GM12873 (cell line): Measurements from ENCODE around the gene TUBGCP2.

ENCODE experiments used
- CTCF ChIP-seq: IDR thresholded peaks from 2 replicates; pipeline ENCODE4 v1.5.1; 2012; ENCODE audit warnings: low read depth, mild to moderate bottlenecking, moderate library complexity, low read length, control low read depth; ENCODE audit not compliant: insufficient read depth; ENCODE audit errors: missing control alignments

Gene TUBGCP2

GRCh38 chr10:133292919-133293809 is 15.5 kb downstream of the TUBGCP2 start:
- no peak for TF ChIP-seq CTCF

- no peak for TF ChIP-seq CTCF
Measured at GRCh38 chr10:133289761-133290160, 18.9 kb downstream of the TUBGCP2 start.

- no peak for TF ChIP-seq CTCF
Measured at GRCh38 chr10:133287832-133288500, 20.7 kb downstream of the TUBGCP2 start.

GRCh38 chr10:133286366-133286765 is 22.3 kb downstream of the TUBGCP2 start:
- no peak for TF ChIP-seq CTCF

GRCh38 chr10:133285217-133285616 is 23.5 kb downstream of the TUBGCP2 start:
- TF ChIP-seq CTCF, result no peak

- TF ChIP-seq CTCF, result no peak
Measured at GRCh38 chr10:133283931-133284330, 24.7 kb downstream of the TUBGCP2 start.

GRCh38 chr10:133282846-133283390 is 25.8 kb downstream of the TUBGCP2 start:
- no peak for TF ChIP-seq CTCF
